B cell (primary cell): Measurements from ENCODE around the gene IL1RL1. TPM values are rescaled to one million over a fixed set of nuclear protein-coding genes. Genes with fewer than 3 reads are reported as not detected.

Source experiments
- ATAC-seq: fragments of 200-7000 bp; cut with Tn5 transposase; one replicate; pipeline ENCODE4 v1.10.0; 2021; ENCODE audit warnings: low read depth, mild to moderate bottlenecking, moderate number of reproducible peaks, moderate library complexity
- CTCF ChIA-PET: fragments of 350-600 bp; sonication (Branson Sonifier 250); formaldehyde crosslinking; loops from one replicate; lab custom pipeline; 2021; ENCODE audit warnings: antibody characterized with exemption, inconsistent platforms; lab: Charles Lee
- POLR2A ChIA-PET: fragments of 350-600 bp; sonication (Branson Sonifier 250); formaldehyde crosslinking; loops from one replicate; lab custom pipeline; 2021; ENCODE audit warnings: antibody characterized with exemption; lab: Charles Lee
- DNase-seq: peaks from one replicate; pipeline ENCODE4 v3.0.0; 2013
- H2AFZ ChIP-seq: 2 replicates; pipeline ENCODE4 v1.6.1; 2012; ENCODE audit warnings: mild to moderate bottlenecking, low read depth, low read length; ENCODE audit not compliant: insufficient read depth, poor library complexity, severe bottlenecking
- H3K27ac ChIP-seq, 2 donors: 1 replicate in 1 of 2; 2 replicates in 1 of 2; pipeline ENCODE4 v1.5.1; 2012 to 2013; ENCODE audit warnings: low read length in 2 of 2, mild to moderate bottlenecking in 2 of 2, moderate library complexity in 1 of 2
- H3K27me3 ChIP-seq, 4 experiments: fragments of 200-600 bp in 1 of 4; sonication (generic) in 1 of 4; replicated peaks in 1 of 4; 1 replicate in 2 of 4; 2 replicates in 2 of 4; pipeline versions ENCODE4 v1.6.1 to v1.7.0; 2013 to 2016; ENCODE audit warnings: low read length in 3 of 4, mild to moderate bottlenecking in 2 of 4, mixed read lengths in 1 of 4, moderate library complexity in 1 of 4; ENCODE audit not compliant: insufficient read depth in 4 of 4, control insufficient read depth in 3 of 4; ENCODE audit errors: control extremely low read depth in 1 of 4
- H3K36me3 ChIP-seq, 2 experiments: replicated peaks in 1 of 2; 1 replicate in 1 of 2; 2 replicates in 1 of 2; pipeline versions ENCODE4 v1.6.1 to v1.7.1; 2013; ENCODE audit warnings: low read length in 1 of 2; ENCODE audit not compliant: insufficient read depth in 2 of 2, control insufficient read depth in 1 of 2; ENCODE audit errors: control extremely low read depth in 1 of 2, extremely low read depth in 1 of 2
- H3K4me1 ChIP-seq, 2 donors: fragments of 200-600 bp in 1 of 2; sonication (generic) in 1 of 2; 1 replicate in 1 of 2; 2 replicates in 1 of 2; pipeline versions ENCODE4 v1.5.1 to v1.6.1; 2013 to 2017; ENCODE audit warnings: low read length in 2 of 2; ENCODE audit not compliant: control insufficient read depth in 2 of 2, insufficient read depth in 2 of 2
- H3K4me2 ChIP-seq: replicated peaks from 2 replicates; pipeline ENCODE3; 2012; ENCODE audit warnings: mild to moderate bottlenecking, low read depth, low read length; ENCODE audit not compliant: poor library complexity, severe bottlenecking
- H3K4me3 ChIP-seq, 5 experiments: fragments of 200-600 bp in 1 of 5; sonication (generic) in 1 of 5; 1 replicate in 3 of 5; 2 replicates in 2 of 5; pipeline versions ENCODE4 v1.5.1 to v1.7.0; 2011 to 2016; ENCODE audit warnings: low read length in 4 of 5, mild to moderate bottlenecking in 4 of 5, low read depth in 2 of 5, control low read depth in 1 of 5, moderate library complexity in 1 of 5; ENCODE audit not compliant: insufficient read depth in 1 of 5; ENCODE audit errors: control extremely low read depth in 1 of 5, extremely low read depth in 1 of 5
- H3K79me2 ChIP-seq: fragments of 200-600 bp; sonication (generic); one replicate; pipeline ENCODE4 v1.6.0; 2016; ENCODE audit warnings: low read length; ENCODE audit not compliant: control insufficient read depth, insufficient read depth
- H3K9ac ChIP-seq: fragments of 200-600 bp; sonication (generic); 2 replicates; pipeline ENCODE4 v1.6.1; 2017; ENCODE audit warnings: mild to moderate bottlenecking, low read length, moderate library complexity
- H3K9me3 ChIP-seq, 3 donors: one replicate each; pipeline versions ENCODE4 v1.6.1 to v1.7.1; 2013; ENCODE audit warnings: low read length in 2 of 3; ENCODE audit not compliant: control insufficient read depth in 2 of 3, insufficient read depth in 1 of 3; ENCODE audit errors: control extremely low read depth in 1 of 3
- H4K20me1 ChIP-seq: 2 replicates; pipeline ENCODE4 v1.6.0; 2012; ENCODE audit warnings: mild to moderate bottlenecking, low read length; ENCODE audit not compliant: insufficient read depth, control insufficient read depth, poor library complexity, severe bottlenecking
- H3K27ac Mint-ChIP-seq: one replicate; pipeline ENCODE4 v1.8.0; 2021; ENCODE audit warnings: mixed read lengths
- H3K27me3 Mint-ChIP-seq: one replicate; pipeline ENCODE4 v1.8.0; 2021; ENCODE audit warnings: mixed read lengths
- H3K4me1 Mint-ChIP-seq: one replicate; pipeline ENCODE4 v1.8.0; 2021; ENCODE audit warnings: mixed read lengths
- H3K4me3 Mint-ChIP-seq: one replicate; pipeline ENCODE4 v1.8.0; 2021; ENCODE audit warnings: mixed read lengths
- H3K9me3 Mint-ChIP-seq: one replicate; pipeline ENCODE4 v1.8.0; 2022; ENCODE audit warnings: mixed read lengths; ENCODE audit not compliant: insufficient read depth
- EZH2 ChIP-seq: IDR thresholded peaks from 2 replicates; pipeline ENCODE4 v1.6.1; 2012; ENCODE audit warnings: borderline replicate concordance, low read depth, mild to moderate bottlenecking, moderate library complexity, low read length; ENCODE audit not compliant: insufficient read depth, poor library complexity, severe bottlenecking
- WGBS: methylation state at CpG from one replicate; pipeline ENCODE4 v1.1.5; 2013; ENCODE audit warnings: missing lambda C conversion rate; ENCODE audit not compliant: insufficient coverage; 5-methylcytosine and 5-hydroxymethylcytosine counted together
- intact Hi-C: fragments of 100-400 bp; cut with micrococcal nuclease; formaldehyde crosslinking; loops from one replicate; pipeline ENCODE4 v1.10.0; 2022
- polyA plus RNA-seq: library from polyadenylated mRNA; depleted of rRNA; stranded (reverse); fragments of >200 nt; gene quantifications from 2 replicates; pipeline ENCODE4 v1.2.3, GENCODE V29; 2012
- total RNA-seq, 2 donors: library from RNA; stranded (reverse); fragments of 120-200 nt in 1 of 2; gene quantifications; 1 replicate in 1 of 2; 2 replicates in 1 of 2; pipeline versions ENCODE4 v1.2.3 to v1.2.4, GENCODE V29; 2013 to 2022
- TF ChIP-seq, protein P1 (sequence below): fragments of 200-600 bp; IDR thresholded peaks from one replicate; pipeline ENCODE4 v1.8.0; 2022; ENCODE audit warnings: antibody characterized with exemption, mild to moderate bottlenecking

IL1RL1 gene
- total and polyA plus RNA-seq, 2 donors (not counting 1 experiment from before 2014, with no cell fraction given), result not detected

DNA sequence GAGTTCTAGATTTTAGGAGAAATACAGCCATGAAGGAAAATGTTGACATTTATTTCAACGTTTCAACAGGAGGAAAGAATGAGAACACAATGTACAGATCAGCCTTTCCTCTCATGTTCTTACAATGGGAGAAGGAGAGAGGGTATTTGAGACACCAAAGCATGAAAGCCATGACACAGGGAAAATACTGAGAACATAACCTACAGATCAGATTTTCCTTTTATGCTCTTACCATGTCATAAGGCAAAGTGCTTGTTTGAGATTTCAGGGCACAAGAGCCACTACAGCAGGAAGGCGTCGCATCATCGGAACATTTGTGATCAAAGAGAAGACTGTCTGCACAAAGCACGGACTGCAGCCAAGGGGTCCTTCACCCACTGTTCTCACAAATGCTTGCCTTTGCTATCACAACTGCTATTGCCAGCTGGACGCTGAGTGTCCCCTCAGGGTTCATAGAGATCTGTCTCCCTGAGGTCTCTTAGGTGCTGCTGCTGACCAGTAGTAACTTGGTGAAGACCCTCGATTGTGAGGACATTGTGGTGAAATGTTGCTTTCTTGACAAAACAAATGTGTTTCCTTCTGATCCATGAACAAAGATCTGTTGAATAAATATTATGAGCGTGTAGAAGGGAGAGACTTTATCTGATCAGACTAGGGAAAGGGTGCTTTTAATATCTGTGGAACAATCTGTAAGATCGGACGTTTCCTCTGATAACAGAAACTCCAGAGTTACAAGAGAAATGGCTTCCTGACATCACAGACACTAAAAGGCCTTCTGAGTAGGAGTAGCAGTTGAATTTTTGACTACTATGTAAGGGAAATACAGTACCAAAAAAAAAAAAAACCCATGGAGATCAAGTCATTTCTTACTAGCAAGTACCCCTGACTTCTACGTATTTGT is 6.4 kb upstream of the IL1RL1 start:
- no peak for ATAC-seq

DNA sequence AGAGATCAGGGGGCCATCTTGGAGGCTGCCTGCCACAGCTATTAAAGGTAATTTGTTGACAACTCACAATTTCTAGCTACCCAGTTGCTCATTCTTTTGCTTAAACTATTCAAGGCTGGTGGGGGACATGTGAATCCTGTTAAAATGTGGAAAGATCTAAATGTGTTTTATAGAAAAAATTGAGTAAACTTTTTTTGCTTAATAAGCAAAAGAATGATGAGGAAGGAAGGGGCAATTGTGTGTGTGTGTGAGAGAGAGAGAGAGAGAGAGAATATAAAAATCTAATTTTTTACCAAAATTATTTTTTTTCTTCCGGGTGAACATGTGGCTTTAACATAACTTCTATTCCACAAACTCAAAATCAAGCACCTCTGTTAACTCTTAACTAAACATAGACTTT is 5.2 kb upstream of the IL1RL1 start:
- ChIA-PET CTCF (no interaction called here), POLR2A (no interaction called here)
- Mint-ChIP-seq H3K4me1 (no peaks in the 10 kb centered on the region), H3K27ac (no peak overlapping the region), H3K27me3 (peaks cover 44% of the 10 kb centered on the region), H3K4me3 (no peak overlapping the region), H3K9me3 (no peaks in the 10 kb centered on the region)
- H3K4me1 ChIP-seq, result peaks cover 0 to 3% of the 10 kb centered on the region in 2 donors
- intact Hi-C loops, result no loop called here
- H2AFZ ChIP-seq, result no peak overlapping the region
- no peaks in the 10 kb centered on the region for H3K36me3 ChIP-seq
- no peaks in the 10 kb centered on the region for H3K9me3 ChIP-seq
- peaks cover 0 to 18% (median 6%) of the 10 kb centered on the region in 4 experiments for H3K27me3 ChIP-seq
- H3K4me2 ChIP-seq, result no peak overlapping the region
- no peak overlapping the region for H3K9ac ChIP-seq
- TF ChIP-seq, protein P1, sequence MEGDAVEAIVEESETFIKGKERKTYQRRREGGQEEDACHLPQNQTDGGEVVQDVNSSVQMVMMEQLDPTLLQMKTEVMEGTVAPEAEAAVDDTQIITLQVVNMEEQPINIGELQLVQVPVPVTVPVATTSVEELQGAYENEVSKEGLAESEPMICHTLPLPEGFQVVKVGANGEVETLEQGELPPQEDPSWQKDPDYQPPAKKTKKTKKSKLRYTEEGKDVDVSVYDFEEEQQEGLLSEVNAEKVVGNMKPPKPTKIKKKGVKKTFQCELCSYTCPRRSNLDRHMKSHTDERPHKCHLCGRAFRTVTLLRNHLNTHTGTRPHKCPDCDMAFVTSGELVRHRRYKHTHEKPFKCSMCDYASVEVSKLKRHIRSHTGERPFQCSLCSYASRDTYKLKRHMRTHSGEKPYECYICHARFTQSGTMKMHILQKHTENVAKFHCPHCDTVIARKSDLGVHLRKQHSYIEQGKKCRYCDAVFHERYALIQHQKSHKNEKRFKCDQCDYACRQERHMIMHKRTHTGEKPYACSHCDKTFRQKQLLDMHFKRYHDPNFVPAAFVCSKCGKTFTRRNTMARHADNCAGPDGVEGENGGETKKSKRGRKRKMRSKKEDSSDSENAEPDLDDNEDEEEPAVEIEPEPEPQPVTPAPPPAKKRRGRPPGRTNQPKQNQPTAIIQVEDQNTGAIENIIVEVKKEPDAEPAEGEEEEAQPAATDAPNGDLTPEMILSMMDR, result no peak
- no peak for TF ChIP-seq EZH2
- no peaks in the 10 kb centered on the region for H4K20me1 ChIP-seq
- H3K4me3 ChIP-seq, result no peak overlapping the region
- no peak overlapping the region for H3K27ac ChIP-seq
- no CpG with 5 or more reads among the region's 1 CpG for WGBS
- no peak for DNase-seq
- ATAC-seq, result no peak
- no peaks in the 10 kb centered on the region for H3K79me2 ChIP-seq

More for the DNA sequence above, 6.4 kb upstream of the IL1RL1 start:
- no peak for TF ChIP-seq EZH2
- TF ChIP-seq, protein P1, result no peak
- Histone ChIP-seq H3K4me2 (no peak overlapping the region), H3K27me3 (peaks cover 0 to 18% (median 6%) of the 10 kb centered on the region in 4 experiments), H4K20me1 (no peaks in the 10 kb centered on the region), H3K4me3 (no peak overlapping the region), H3K9ac (no peak overlapping the region), H3K36me3 (no peaks in the 10 kb centered on the region), H3K27ac (no peak overlapping the region), H2AFZ (no peak overlapping the region), H3K79me2 (no peaks in the 10 kb centered on the region), H3K9me3 (no peaks in the 10 kb centered on the region), H3K4me1 (peaks cover 0 to 3% of the 10 kb centered on the region in 2 donors)
- Mint-ChIP-seq H3K4me3 (no peak overlapping the region), H3K27me3 (peaks cover 49% of the 10 kb centered on the region), H3K9me3 (no peaks in the 10 kb centered on the region), H3K4me1 (no peaks in the 10 kb centered on the region), H3K27ac (no peak overlapping the region)
- DNase-seq, result no peak
- POLR2A ChIA-PET, result no interaction called here
- intact Hi-C loops, result no loop called here
- CTCF ChIA-PET, result no interaction called here
- 54% methylated on average over 6 of the region's 11 CpGs for WGBS
